Neuronal stem cell (in vitro differentiated cells): ENCODE data around the gene PITX2.

ENCODE experiments used
- DNase-seq: peaks from one replicate; pipeline ENCODE4 v3.0.0-alpha.2; 2013; ENCODE audit warnings: low spot score
- H2AFZ ChIP-seq: one replicate; pipeline ENCODE4 v1.6.1; 2013; ENCODE audit warnings: mild to moderate bottlenecking, low read length, inconsistent platforms
- H2AK5ac ChIP-seq: 2 replicates; pipeline ENCODE4 v1.6.1; 2013; ENCODE audit warnings: low read depth, mild to moderate bottlenecking, inconsistent platforms, low read length, moderate library complexity, mixed read lengths
- H2BK120ac ChIP-seq: 2 replicates; pipeline ENCODE4 v1.6.1; 2013; ENCODE audit warnings: low read depth, mild to moderate bottlenecking, inconsistent platforms, low read length, moderate library complexity, mixed read lengths
- H2BK12ac ChIP-seq: one replicate; pipeline ENCODE4 v1.6.1; 2013; ENCODE audit warnings: low read length, inconsistent platforms
- H2BK15ac ChIP-seq: 2 replicates; pipeline ENCODE4 v1.6.1; 2013; ENCODE audit warnings: mild to moderate bottlenecking, low read length, inconsistent platforms, mixed read lengths
- H2BK5ac ChIP-seq: one replicate; pipeline ENCODE4 v1.6.1; 2013; ENCODE audit warnings: inconsistent platforms, mild to moderate bottlenecking, low read length, moderate library complexity
- H3K14ac ChIP-seq: one replicate; pipeline ENCODE4 v1.6.1; 2013; ENCODE audit warnings: low read length, inconsistent platforms
- H3K18ac ChIP-seq: 2 replicates; pipeline ENCODE4 v1.6.1; 2013; ENCODE audit warnings: low read length, inconsistent platforms
- H3K23ac ChIP-seq: 2 replicates; pipeline ENCODE4 v1.6.1; 2013; ENCODE audit warnings: low read depth, mild to moderate bottlenecking, mixed read lengths, low read length, inconsistent platforms; ENCODE audit not compliant: poor library complexity
- H3K27ac ChIP-seq: replicated peaks from 3 replicates; pipeline ENCODE4 v1.5.1; 2013; ENCODE audit warnings: low read length, inconsistent platforms
- H3K27me3 ChIP-seq, 3 experiments: 2 replicates each; pipeline ENCODE4 v1.6.1; 2013; ENCODE audit warnings: low read length in 3 of 3, mild to moderate bottlenecking in 2 of 3, inconsistent platforms in 1 of 3, low read depth in 1 of 3, mixed read lengths in 1 of 3, moderate library complexity in 1 of 3; ENCODE audit not compliant: control insufficient read depth in 3 of 3, insufficient read depth in 3 of 3
- H3K36me3 ChIP-seq, 2 donors: replicated peaks in 1 of 2; 2 replicates each; pipeline ENCODE4 v1.6.1; 2013; ENCODE audit warnings: low read length in 2 of 2; ENCODE audit not compliant: control insufficient read depth in 2 of 2, insufficient read depth in 2 of 2
- H3K4ac ChIP-seq: 2 replicates; pipeline ENCODE4 v1.6.1; 2013; ENCODE audit warnings: inconsistent platforms, mild to moderate bottlenecking, low read length, moderate library complexity
- H3K4me1 ChIP-seq, 2 donors: 1 replicate in 1 of 2; 2 replicates in 1 of 2; pipeline ENCODE4 v1.6.1; 2013; ENCODE audit warnings: low read length in 2 of 2, low read depth in 1 of 2; ENCODE audit not compliant: control insufficient read depth in 2 of 2, insufficient read depth in 1 of 2
- H3K4me2 ChIP-seq: one replicate; pipeline ENCODE4 v1.6.1; 2013; ENCODE audit warnings: mild to moderate bottlenecking, low read length, inconsistent platforms; ENCODE audit not compliant: insufficient read depth, poor library complexity, severe bottlenecking
- H3K4me3 ChIP-seq, 2 donors: 2 replicates each; pipeline ENCODE4 v1.5.1; 2013; ENCODE audit warnings: low read length in 2 of 2, mild to moderate bottlenecking in 2 of 2, inconsistent platforms in 1 of 2, moderate library complexity in 1 of 2
- H3K79me1 ChIP-seq: one replicate; pipeline ENCODE4 v1.6.1; 2013; ENCODE audit warnings: low read depth, mild to moderate bottlenecking, inconsistent platforms, low read length, moderate library complexity
- H3K9ac ChIP-seq: one replicate; pipeline ENCODE4 v1.6.1; 2013; ENCODE audit warnings: mild to moderate bottlenecking, low read depth, low read length, inconsistent platforms; ENCODE audit not compliant: poor library complexity
- H3K9me3 ChIP-seq, 2 donors: replicated peaks in 1 of 2; 2 replicates each; pipeline versions ENCODE3 to v1.6.1; 2013; ENCODE audit warnings: low read length in 2 of 2, mild to moderate bottlenecking in 2 of 2, inconsistent platforms in 1 of 2, low read depth in 1 of 2, mixed read lengths in 1 of 2, moderate library complexity in 1 of 2; ENCODE audit not compliant: control insufficient read depth in 2 of 2, insufficient read depth in 1 of 2
- H4K8ac ChIP-seq: one replicate; pipeline ENCODE4 v1.6.1; 2013; ENCODE audit warnings: low read depth, mild to moderate bottlenecking, inconsistent platforms, low read length, moderate library complexity
- H4K91ac ChIP-seq: one replicate; pipeline ENCODE4 v1.6.1; 2013; ENCODE audit warnings: low read length, low read depth, mild to moderate bottlenecking, inconsistent platforms; ENCODE audit not compliant: poor library complexity
- WGBS, 2 donors: extraction: QIAGEN DNeasy Blood & Tissue Kit; methylation state at CpG; one replicate each; pipeline ENCODE4 v1.1.7; 2013; ENCODE audit warnings: missing lambda C conversion rate in 2 of 2, mixed read lengths in 1 of 2; ENCODE audit not compliant: insufficient read length in 2 of 2, insufficient replicate concordance in 1 of 2; ENCODE audit errors: extremely low coverage in 2 of 2; 5-methylcytosine and 5-hydroxymethylcytosine counted together

PITX2 gene

GRCh38 chr4:110621328-110621812, 1.5 kb downstream of the PITX2 start:
- no peak overlapping the region for H2BK12ac ChIP-seq
- H3K4me2 ChIP-seq, result no peak overlapping the region
- H3K36me3 ChIP-seq, result no peaks in the 10 kb centered on the region
- no peak overlapping the region for H4K8ac ChIP-seq
- no peak overlapping the region for H3K4me3 ChIP-seq
- no peak overlapping the region for H3K27ac ChIP-seq
- peaks cover 44 to 100% (median 91%) of the 10 kb centered on the region in 3 experiments for H3K27me3 ChIP-seq
- peaks cover 7 to 17% of the 10 kb centered on the region in 2 donors for H3K4me1 ChIP-seq
- peaks cover 0 to 2% of the 10 kb centered on the region in 2 donors for H3K9me3 ChIP-seq
- peak overlapping the region; percentile 76 for H3K18ac ChIP-seq
- H4K91ac ChIP-seq, result no peak overlapping the region
- no peak overlapping the region for H3K9ac ChIP-seq
- no peak overlapping the region for H2BK15ac ChIP-seq
- H2AFZ ChIP-seq, result peak overlapping the region; percentile 98
- peak overlapping the region; percentile 53 for H2BK5ac ChIP-seq
- H3K23ac ChIP-seq, result peak overlapping the region; percentile 99
- no peak overlapping the region for H3K14ac ChIP-seq
- H2AK5ac ChIP-seq, result no peak overlapping the region
- H3K4ac ChIP-seq, result no peak overlapping the region
- no peak for DNase-seq
- WGBS, 2 donors, result no CpG with 5 or more reads among the region's 40 CpGs
- H3K79me1 ChIP-seq, result no peaks in the 10 kb centered on the region
- no peak overlapping the region for H2BK120ac ChIP-seq

- H2AFZ ChIP-seq, result peak overlapping the region; percentile 83
- H2BK12ac ChIP-seq, result no peak overlapping the region
- H2BK5ac ChIP-seq, result peak overlapping the region; percentile 53
- peak overlapping the region; percentile 76 for H3K18ac ChIP-seq
- peak overlapping the region; percentile 33 for H3K4me2 ChIP-seq
- H2BK120ac ChIP-seq, result no peak overlapping the region
- no peak overlapping the region for H3K27ac ChIP-seq
- peaks cover 7 to 20% of the 10 kb centered on the region in 2 donors for H3K4me1 ChIP-seq
- peaks cover 0 to 2% of the 10 kb centered on the region in 2 donors for H3K9me3 ChIP-seq
- no CpG with 5 or more reads among the region's 37 CpGs for WGBS, 2 donors
- no peak overlapping the region for H4K91ac ChIP-seq
- H4K8ac ChIP-seq, result no peak overlapping the region
- no peak overlapping the region for H3K4me3 ChIP-seq
- peak overlapping the region; percentile 99 for H3K23ac ChIP-seq
- H3K9ac ChIP-seq, result no peak overlapping the region
- no peaks in the 10 kb centered on the region for H3K79me1 ChIP-seq
- H2BK15ac ChIP-seq, result no peak overlapping the region
- no peaks in the 10 kb centered on the region for H3K36me3 ChIP-seq
- no peak overlapping the region for H3K14ac ChIP-seq
- no peak overlapping the region for H3K4ac ChIP-seq
- H3K27me3 ChIP-seq, result peaks cover 44 to 100% (median 91%) of the 10 kb centered on the region in 3 experiments
- peak; percentile 67 for DNase-seq
- H2AK5ac ChIP-seq, result no peak overlapping the region
Measured at GRCh38 chr4:110620691-110621327, 2.1 kb downstream of the PITX2 start.

- Histone ChIP-seq H3K9ac (no peak overlapping the region), H4K8ac (no peak overlapping the region), H4K91ac (no peak overlapping the region), H3K4me2 (peak overlapping the region; percentile 33), H3K27me3 (peaks cover 44 to 100% (median 91%) of the 10 kb centered on the region in 3 experiments), H2AK5ac (no peak overlapping the region), H2AFZ (peak overlapping the region; percentile 83), H3K4me3 (no peak overlapping the region), H3K4me1 (peaks cover 7 to 24% of the 10 kb centered on the region in 2 donors), H3K36me3 (no peaks in the 10 kb centered on the region), H2BK12ac (no peak overlapping the region), H3K23ac (peak overlapping the region; percentile 99), H3K27ac (no peak overlapping the region), H3K14ac (no peak overlapping the region), H2BK120ac (no peak overlapping the region), H3K79me1 (no peaks in the 10 kb centered on the region), H2BK15ac (no peak overlapping the region), H2BK5ac (peak overlapping the region; percentile 53), H3K9me3 (peaks cover 0 to 2% of the 10 kb centered on the region in 2 donors), H3K18ac (peak overlapping the region; percentile 38), H3K4ac (no peak overlapping the region)
- no peak for DNase-seq
- no CpG with 5 or more reads among the region's 7 CpGs for WGBS, 2 donors
Measured at GRCh38 chr4:110620322-110620690, 2.6 kb downstream of the PITX2 start.

- Histone ChIP-seq H3K4me1 (peaks cover 7 to 24% of the 10 kb centered on the region in 2 donors), H3K4me2 (peak overlapping the region; percentile 42), H2AFZ (no peak overlapping the region), H3K9ac (no peak overlapping the region), H3K14ac (no peak overlapping the region), H3K79me1 (no peaks in the 10 kb centered on the region), H3K18ac (peak overlapping the region; percentile 42), H3K36me3 (no peaks in the 10 kb centered on the region), H4K91ac (no peak overlapping the region), H2BK15ac (no peak overlapping the region), H4K8ac (no peak overlapping the region), H3K27ac (no peak overlapping the region), H3K4ac (no peak overlapping the region), H3K23ac (peak overlapping the region; percentile 99), H3K9me3 (peaks cover 0 to 2% of the 10 kb centered on the region in 2 donors), H3K4me3 (no peak overlapping the region), H2BK5ac (no peak overlapping the region), H2AK5ac (no peak overlapping the region), H2BK120ac (no peak overlapping the region), H3K27me3 (peaks cover 45 to 100% (median 92%) of the 10 kb centered on the region in 3 experiments), H2BK12ac (no peak overlapping the region)
- peak; percentile 57 for DNase-seq
- WGBS, 2 donors, result no CpG with 5 or more reads among the region's 35 CpGs
Measured at GRCh38 chr4:110619463-110620247, 3.2 kb downstream of the PITX2 start.
